OCI-LY3 (cell line): ENCODE data around the gene DNMT3A.
A peak's percentile ranks its signal among the peaks of the same experiment; 100 is the strongest.
"Not testable (repeated sequence)": the region's sequence is repeated elsewhere in the genome, so short reads cannot be mapped to it uniquely, and the experiment has no call there.

ENCODE experiments used
- H2AFZ ChIP-seq: fragments of 200-600, 300-600 bp; shearing (Covaris generic); 2 replicates; pipeline ENCODE4 v1.6.0; 2014; ENCODE audit warnings: antibody characterized with exemption, low read depth, low read length
- H3K27ac ChIP-seq: fragments of 200-600, 300-600 bp; sonication (generic); 2 replicates; pipeline ENCODE4 v1.5.1; 2014; ENCODE audit warnings: mild to moderate bottlenecking, low read length, moderate library complexity, mixed read lengths
- H3K27me3 ChIP-seq: fragments of 200-600, 300-600 bp; sonication (generic); 2 replicates; pipeline ENCODE4 v1.6.1; 2014; ENCODE audit warnings: low read depth, low read length, mixed read lengths
- H3K36me3 ChIP-seq: fragments of 200-600, 300-600 bp; sonication (generic); replicated peaks from 2 replicates; pipeline ENCODE3; 2014; ENCODE audit warnings: low read depth, low read length, mixed read lengths
- H3K4me1 ChIP-seq: fragments of 300-600, 200-600 bp; sonication (generic); 2 replicates; pipeline ENCODE4 v1.6.1; 2014; ENCODE audit warnings: low read length, mixed read lengths
- H3K4me2 ChIP-seq: fragments of 200-600, 300-600 bp; sonication (generic); 2 replicates; pipeline ENCODE4 v1.6.1; 2014; ENCODE audit warnings: low read length, mixed read lengths
- H3K4me3 ChIP-seq: fragments of 300-600, 200-600 bp; sonication (generic); 2 replicates; pipeline ENCODE4 v1.5.1; 2014; ENCODE audit warnings: antibody characterized with exemption, mild to moderate bottlenecking, low read length, moderate library complexity
- H3K79me2 ChIP-seq: fragments of 300-600, 200-600 bp; shearing (Covaris generic); 2 replicates; pipeline ENCODE4 v1.6.1; 2014; ENCODE audit warnings: mild to moderate bottlenecking, low read length, mixed read lengths
- H3K9ac ChIP-seq: fragments of 300-600, 200-600 bp; shearing (Covaris generic); 2 replicates; pipeline ENCODE4 v1.6.0; 2014; ENCODE audit warnings: mild to moderate bottlenecking, low read length, moderate library complexity
- H3K9me3 ChIP-seq: fragments of 200-600, 300-600 bp; shearing (Covaris generic); 2 replicates; pipeline ENCODE4 v1.6.1; 2014; ENCODE audit warnings: low read length, mixed read lengths; ENCODE audit not compliant: insufficient read depth
- H4K20me1 ChIP-seq: fragments of 200-600, 300-600 bp; sonication (generic); 2 replicates; pipeline ENCODE4 v1.6.1; 2016; ENCODE audit warnings: low read length, mixed read lengths; ENCODE audit not compliant: insufficient read depth
- CTCF ChIP-seq: fragments of 200-600, 300-600 bp; sonication (generic); IDR thresholded peaks from 2 replicates; pipeline ENCODE4 v1.5.1; 2014; ENCODE audit warnings: antibody characterized with exemption, low read length, low read depth
- EZH2phosphoT487 ChIP-seq: fragments of 200-600 bp; shearing (Covaris generic); IDR thresholded peaks from 2 replicates; pipeline ENCODE4 v1.6.1; 2018; ENCODE audit warnings: antibody characterized with exemption, mixed run types, low read depth

Gene DNMT3A

GRCh38 chr2:25273985-25274535 lies 67.7 kb downstream of the DNMT3A start:
- Histone ChIP-seq H3K4me2 (peak overlapping the region; percentile 57), H3K79me2 (no peaks in the 10 kb centered on the region), H2AFZ (no peak overlapping the region), H4K20me1 (no peaks in the 10 kb centered on the region), H3K4me3 (no peak overlapping the region), H3K27me3 (0 out of 2 replicates have a peak, but pooled peaks cover 3% of the 10 kb centered on the region), H3K27ac (0 out of 2 replicates have a peak overlapping the region, but pooled peaks have one; percentile 38), H3K36me3 (peaks cover 3% of the 10 kb centered on the region), H3K9ac (no peak overlapping the region), H3K4me1 (peaks cover 36% of the 10 kb centered on the region), H3K9me3 (no peaks in the 10 kb centered on the region)
- TF ChIP-seq CTCF, result no peak
- TF ChIP-seq EZH2phosphoT487, result no peak

- not testable (repeated sequence) for H3K9ac ChIP-seq
Observed at GRCh38 chr2:25272705-25273104, 69.0 kb downstream of the DNMT3A start.

GRCh38 chr2:25270061-25270460 lies 71.7 kb downstream of the DNMT3A start:
- no peak overlapping the region for H3K27ac ChIP-seq

More at GRCh38 chr2:25272705-25273104, 69.0 kb downstream of the DNMT3A start:
- H3K4me1 ChIP-seq, result peaks cover 24% of the 10 kb centered on the region
- H2AFZ ChIP-seq, H3K36me3 ChIP-seq, H3K4me3 ChIP-seq, H4K20me1 ChIP-seq, H3K27ac ChIP-seq, H3K9me3 ChIP-seq, H3K27me3 ChIP-seq, H3K4me2 ChIP-seq, H3K79me2 ChIP-seq: not testable (repeated sequence)

GRCh38 chr2:25269233-25269632 lies 72.5 kb downstream of the DNMT3A start:
- no peak for TF ChIP-seq CTCF
- no peak for TF ChIP-seq EZH2phosphoT487
- H3K79me2 ChIP-seq, result no peaks in the 10 kb centered on the region
- H3K27ac ChIP-seq, result no peak overlapping the region
- H3K4me1 ChIP-seq, result peaks cover 13% of the 10 kb centered on the region
- H3K9ac ChIP-seq, result no peak overlapping the region
- no peaks in the 10 kb centered on the region for H3K9me3 ChIP-seq
- H4K20me1 ChIP-seq, result no peaks in the 10 kb centered on the region
- H2AFZ ChIP-seq, result no peak overlapping the region
- no peak overlapping the region for H3K4me3 ChIP-seq
- H3K36me3 ChIP-seq, result peaks cover 3% of the 10 kb centered on the region
- H3K27me3 ChIP-seq, result no peaks in the 10 kb centered on the region
- no peak overlapping the region for H3K4me2 ChIP-seq

More at GRCh38 chr2:25270061-25270460, 71.7 kb downstream of the DNMT3A start:
- H3K27me3 ChIP-seq, result no peaks in the 10 kb centered on the region
- no peak overlapping the region for H3K4me2 ChIP-seq
- TF ChIP-seq CTCF (no peak), EZH2phosphoT487 (no peak)
- H3K36me3 ChIP-seq, result peaks cover 3% of the 10 kb centered on the region
- H2AFZ ChIP-seq, result no peak overlapping the region
- no peaks in the 10 kb centered on the region for H3K9me3 ChIP-seq
- H3K9ac ChIP-seq, result no peak overlapping the region
- H3K4me1 ChIP-seq, result peaks cover 18% of the 10 kb centered on the region
- no peaks in the 10 kb centered on the region for H4K20me1 ChIP-seq
- no peak overlapping the region for H3K4me3 ChIP-seq
- H3K79me2 ChIP-seq, result no peaks in the 10 kb centered on the region
